Measurements from ENCODE around the gene EEIG2. TPM values are rescaled to one million over a fixed set of nuclear protein-coding genes. Genes with fewer than 3 reads are reported as not detected.

EEIG2 gene
- total RNA-seq, 4 donors from 2014 or later: 0.41 to 3.6 (median 1.5) TPM

GRCh38 chr1:108575375-108575774, 15.5 kb downstream of the EEIG2 start:
- intact Hi-C loops (cut with DNase I; ENCODE audit: low total_unique reads): no loop called here
- no peak overlapping the region for H3K4me3 ChIP-seq
- H3K9me3 ChIP-seq: no peaks in the 10 kb centered on the region
- H3K27me3 ChIP-seq: no peaks in the 10 kb centered on the region
- no peak overlapping the region for H3K27ac ChIP-seq
- in situ Hi-C loops (cut with MboI; ENCODE audit: low sequenced_read_pairs in 4 of 4): no loop called here
- no peaks in the 10 kb centered on the region for H3K36me3 ChIP-seq
- no peak for DNase-seq
- TF ChIP-seq POLR2A (IDR thresholded peaks at IDR 0.05) (no peak), CTCF (IDR thresholded peaks at IDR 0.05 in 4 of 5, conservative IDR thresholded peaks at IDR 0.05 in 1 of 5) (no peak)
- no peak for ATAC-seq
- no peaks in the 10 kb centered on the region for H3K4me1 ChIP-seq

DNA sequence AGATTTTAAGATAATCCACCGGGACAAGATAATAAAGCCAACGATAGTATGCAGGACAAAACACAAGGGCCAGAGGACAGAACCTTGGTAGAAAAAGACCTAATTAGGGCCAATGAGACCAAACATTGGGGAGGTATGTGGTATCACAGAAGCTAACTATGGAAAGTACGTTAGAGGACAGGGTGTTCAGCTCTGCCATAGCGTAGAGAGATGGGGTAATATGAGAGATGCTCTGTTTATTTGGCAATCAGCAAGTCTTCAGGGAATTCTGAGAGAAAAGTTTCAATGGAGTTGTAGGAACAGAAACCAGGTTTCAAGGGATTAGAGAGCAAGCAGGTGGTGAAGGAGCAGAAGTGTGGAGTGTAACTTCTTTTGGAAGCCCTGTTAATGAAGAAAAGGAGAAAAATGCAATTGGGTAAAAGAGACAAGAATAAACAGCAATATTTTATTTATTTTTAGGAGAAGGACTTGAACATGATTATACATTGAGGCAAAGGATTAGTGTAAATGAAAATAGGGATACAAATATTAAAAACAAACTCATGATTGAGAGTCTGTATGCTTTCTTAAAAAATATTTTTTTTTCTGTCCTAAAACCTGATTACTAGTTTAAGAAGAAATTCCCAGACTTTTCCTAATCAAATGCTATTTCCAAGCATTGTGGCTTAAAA, 24.0 kb downstream of the EEIG2 start:
- intact Hi-C loops (cut with DNase I; ENCODE audit: low total_unique reads): no loop called here
- H3K27ac ChIP-seq: peak overlapping the region in 2 of 4 donors; percentile 10 to 43

DNA sequence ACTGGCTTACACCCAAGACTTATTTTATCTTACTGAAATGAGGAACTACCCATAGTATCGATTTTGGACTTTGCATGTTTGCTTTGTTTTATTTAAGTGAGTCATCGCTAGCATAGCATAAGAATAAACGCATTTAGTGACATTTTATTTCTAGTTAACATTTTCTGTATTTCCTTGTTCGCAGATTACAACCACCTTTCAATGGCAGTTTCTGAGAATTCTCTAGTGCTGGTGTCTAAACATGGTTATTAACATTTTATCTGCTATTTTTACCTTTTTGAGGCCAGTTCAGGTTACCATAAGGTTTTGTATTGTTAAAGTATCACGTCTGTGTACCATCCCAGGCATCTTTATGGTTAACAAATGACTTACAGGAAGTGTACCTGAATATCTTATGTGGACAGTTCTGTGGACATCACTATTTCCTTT, 24.5 kb downstream of the EEIG2 start:
- no peak for TF ChIP-seq POLR2A (IDR thresholded peaks at IDR 0.05)
- no peak for TF ChIP-seq CTCF (IDR thresholded peaks at IDR 0.05 in 4 of 5, conservative IDR thresholded peaks at IDR 0.05 in 1 of 5)
- no peak overlapping the region for H3K27ac ChIP-seq
- H3K36me3 ChIP-seq: no peaks in the 10 kb centered on the region
- in situ Hi-C loops (cut with MboI; ENCODE audit: low sequenced_read_pairs in 4 of 4) (no loop called here), intact Hi-C loops (cut with DNase I; ENCODE audit: low total_unique reads) (no loop called here)
- DNase-seq (no peak), ATAC-seq (no peak)
- H3K4me1 ChIP-seq: no peaks in the 10 kb centered on the region
- no peaks in the 10 kb centered on the region for H3K27me3 ChIP-seq
- H3K9me3 ChIP-seq: no peaks in the 10 kb centered on the region
- H3K4me3 ChIP-seq: no peak overlapping the region

More for the DNA sequence above, 24.0 kb downstream of the EEIG2 start:
- Histone ChIP-seq H3K36me3 (no peaks in the 10 kb centered on the region), H3K27me3 (no peaks in the 10 kb centered on the region), H3K4me3 (no peak overlapping the region), H3K4me1 (no peaks in the 10 kb centered on the region), H3K9me3 (no peaks in the 10 kb centered on the region)
- DNase-seq: no peak
- peak; percentile 73 to 77 for ATAC-seq
- TF ChIP-seq CTCF (IDR thresholded peaks at IDR 0.05 in 4 of 5, conservative IDR thresholded peaks at IDR 0.05 in 1 of 5) (no peak), POLR2A (IDR thresholded peaks at IDR 0.05) (no peak)
- in situ Hi-C loops (cut with MboI; ENCODE audit: low sequenced_read_pairs in 4 of 4): no loop called here

DNA sequence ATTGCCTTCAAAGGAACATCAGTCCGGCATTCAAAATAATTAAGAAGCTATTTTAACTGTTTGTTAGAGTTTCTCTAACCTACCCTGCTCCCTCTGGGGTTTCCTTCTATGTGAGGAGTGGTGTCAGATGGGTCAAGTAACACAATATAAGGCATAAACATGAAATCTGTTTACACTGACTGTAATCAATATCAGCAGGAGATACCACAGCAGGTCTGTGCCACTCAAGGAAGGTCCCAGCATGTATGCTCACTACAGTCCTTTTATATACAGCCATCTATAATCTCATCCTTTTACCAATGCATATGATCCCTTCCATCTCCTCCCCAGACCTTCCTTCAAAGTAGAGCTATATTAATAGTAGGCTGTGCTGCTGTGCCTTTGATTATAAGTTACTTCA, 25.4 kb downstream of the EEIG2 start:
- TF ChIP-seq CTCF (IDR thresholded peaks at IDR 0.05 in 4 of 5, conservative IDR thresholded peaks at IDR 0.05 in 1 of 5) (no peak), POLR2A (IDR thresholded peaks at IDR 0.05) (no peak)
- in situ Hi-C loops (cut with MboI; ENCODE audit: low sequenced_read_pairs in 4 of 4): no loop called here
- ATAC-seq (no peak), DNase-seq (no peak)
- no peaks in the 10 kb centered on the region for H3K9me3 ChIP-seq
- H3K4me3 ChIP-seq: no peak overlapping the region
- intact Hi-C loops (cut with DNase I; ENCODE audit: low total_unique reads): no loop called here
- no peaks in the 10 kb centered on the region for H3K4me1 ChIP-seq
- H3K27ac ChIP-seq: no peak overlapping the region
- no peaks in the 10 kb centered on the region for H3K27me3 ChIP-seq
- no peaks in the 10 kb centered on the region for H3K36me3 ChIP-seq

- TF ChIP-seq POLR2A (IDR thresholded peaks at IDR 0.05): no peak
- no peak for TF ChIP-seq CTCF (IDR thresholded peaks at IDR 0.05 in 4 of 5, conservative IDR thresholded peaks at IDR 0.05 in 1 of 5)
- in situ Hi-C loops (cut with MboI; ENCODE audit: low sequenced_read_pairs in 4 of 4): no loop called here
- H3K27me3 ChIP-seq: no peaks in the 10 kb centered on the region
- no peaks in the 10 kb centered on the region for H3K36me3 ChIP-seq
- H3K4me1 ChIP-seq: peaks cover 0 to 4% of the 10 kb centered on the region in 2 donors
- H3K27ac ChIP-seq: peak overlapping the region in 3 of 4 donors; percentile 28 to 53 (median 29)
- intact Hi-C loops (cut with DNase I; ENCODE audit: low total_unique reads): no loop called here
- H3K4me3 ChIP-seq: no peak overlapping the region
- DNase-seq (no peak), ATAC-seq (no peak)
- H3K9me3 ChIP-seq: no peaks in the 10 kb centered on the region
These were observed 30.5 kb downstream of the EEIG2 start for GRCh38 chr1:108590441-108590840.
